ENCODE results near the gene HSCB. TPM values are rescaled to one million over a fixed set of nuclear protein-coding genes. Genes with fewer than 3 reads are reported as not detected.

Gene HSCB
- total and polyA plus RNA-seq, 9 of the 15 experiments (the other 6 are each of a cell fraction or from before 2014, with no cell fraction given) = 2.6 to 13.1 (median 8.6) TPM

GRCh38 chr22:28741785-28742561 lies at the start of gene HSCB, which contains the start of gene CHEK2 (continued):
- TF ChIP-seq ZNF232 (CRISPR knock-in tag; IDR thresholded peaks at IDR 0.05) (no peak), ZC3H11A (IDR thresholded peaks at IDR 0.05; ENCODE audit: low read depth, low read length) (no peak), CREM (IDR thresholded peaks at IDR 0.05; ENCODE audit: low read depth) (peak; percentile 90), LCOR (CRISPR knock-in tag; IDR thresholded peaks at IDR 0.05) (0 out of 2 replicates have a peak, but pooled peaks have one; percentile 58), ZC3H8 (IDR thresholded peaks at IDR 0.05) (no peak), CC2D1A (IDR thresholded peaks at IDR 0.05) (0 out of 2 replicates have a peak, but pooled peaks have one; percentile 32), SREBF1 (IDR thresholded peaks at IDR 0.05; ENCODE audit: borderline replicate concordance, low read depth, low read length) (peak; percentile 65; the same call in 1 of the 2 replicates), E2F6 (IDR thresholded peaks at IDR 0.05; ENCODE audit: borderline replicate concordance in 1 of 2, extremely low read depth in 1 of 2, insufficient read depth in 1 of 2, insufficient read length in 1 of 2, low read depth in 1 of 2, low read length in 1 of 2, poor library complexity in 1 of 2, severe bottlenecking in 1 of 2) (peak in 1 of 2 experiments; percentile 60), NR2C2 (CRISPR knock-in tag; IDR thresholded peaks at IDR 0.05) (no peak), NR2C2 (tag; IDR thresholded peaks at IDR 0.05) (peak; percentile 78), ZNF785 (CRISPR knock-in tag; IDR thresholded peaks at IDR 0.05) (no peak), GTF2E2 (tag; IDR thresholded peaks at IDR 0.05) (peak; percentile 30; the same call in 1 of the 2 replicates), SRSF7 (optimal IDR thresholded peaks at IDR 0.05; ENCODE audit: low read depth, low read length) (no peak), NEUROD1 (IDR thresholded peaks at IDR 0.05; ENCODE audit: borderline replicate concordance, low read depth, low read length, partially characterized antibody) (peak; percentile 80), CTBP1 (IDR thresholded peaks at IDR 0.05; ENCODE audit: borderline replicate concordance) (no peak; the same call in 1 of the 2 replicates), POLR2B (IDR thresholded peaks at IDR 0.05; ENCODE audit: low read depth, partially characterized antibody) (peak; percentile 63), CEBPB (tag; IDR thresholded peaks at IDR 0.05) (no peak), RNF2 (IDR thresholded peaks at IDR 0.05) (0 out of 2 replicates have a peak, but pooled peaks have one; percentile 41)
- TF ChIP-seq, protein P1, sequence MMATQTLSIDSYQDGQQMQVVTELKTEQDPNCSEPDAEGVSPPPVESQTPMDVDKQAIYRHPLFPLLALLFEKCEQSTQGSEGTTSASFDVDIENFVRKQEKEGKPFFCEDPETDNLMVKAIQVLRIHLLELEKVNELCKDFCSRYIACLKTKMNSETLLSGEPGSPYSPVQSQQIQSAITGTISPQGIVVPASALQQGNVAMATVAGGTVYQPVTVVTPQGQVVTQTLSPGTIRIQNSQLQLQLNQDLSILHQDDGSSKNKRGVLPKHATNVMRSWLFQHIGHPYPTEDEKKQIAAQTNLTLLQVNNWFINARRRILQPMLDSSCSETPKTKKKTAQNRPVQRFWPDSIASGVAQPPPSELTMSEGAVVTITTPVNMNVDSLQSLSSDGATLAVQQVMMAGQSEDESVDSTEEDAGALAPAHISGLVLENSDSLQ (IDR thresholded peaks at IDR 0.05) = peak; percentile 90
- TF ChIP-seq, protein P2, sequence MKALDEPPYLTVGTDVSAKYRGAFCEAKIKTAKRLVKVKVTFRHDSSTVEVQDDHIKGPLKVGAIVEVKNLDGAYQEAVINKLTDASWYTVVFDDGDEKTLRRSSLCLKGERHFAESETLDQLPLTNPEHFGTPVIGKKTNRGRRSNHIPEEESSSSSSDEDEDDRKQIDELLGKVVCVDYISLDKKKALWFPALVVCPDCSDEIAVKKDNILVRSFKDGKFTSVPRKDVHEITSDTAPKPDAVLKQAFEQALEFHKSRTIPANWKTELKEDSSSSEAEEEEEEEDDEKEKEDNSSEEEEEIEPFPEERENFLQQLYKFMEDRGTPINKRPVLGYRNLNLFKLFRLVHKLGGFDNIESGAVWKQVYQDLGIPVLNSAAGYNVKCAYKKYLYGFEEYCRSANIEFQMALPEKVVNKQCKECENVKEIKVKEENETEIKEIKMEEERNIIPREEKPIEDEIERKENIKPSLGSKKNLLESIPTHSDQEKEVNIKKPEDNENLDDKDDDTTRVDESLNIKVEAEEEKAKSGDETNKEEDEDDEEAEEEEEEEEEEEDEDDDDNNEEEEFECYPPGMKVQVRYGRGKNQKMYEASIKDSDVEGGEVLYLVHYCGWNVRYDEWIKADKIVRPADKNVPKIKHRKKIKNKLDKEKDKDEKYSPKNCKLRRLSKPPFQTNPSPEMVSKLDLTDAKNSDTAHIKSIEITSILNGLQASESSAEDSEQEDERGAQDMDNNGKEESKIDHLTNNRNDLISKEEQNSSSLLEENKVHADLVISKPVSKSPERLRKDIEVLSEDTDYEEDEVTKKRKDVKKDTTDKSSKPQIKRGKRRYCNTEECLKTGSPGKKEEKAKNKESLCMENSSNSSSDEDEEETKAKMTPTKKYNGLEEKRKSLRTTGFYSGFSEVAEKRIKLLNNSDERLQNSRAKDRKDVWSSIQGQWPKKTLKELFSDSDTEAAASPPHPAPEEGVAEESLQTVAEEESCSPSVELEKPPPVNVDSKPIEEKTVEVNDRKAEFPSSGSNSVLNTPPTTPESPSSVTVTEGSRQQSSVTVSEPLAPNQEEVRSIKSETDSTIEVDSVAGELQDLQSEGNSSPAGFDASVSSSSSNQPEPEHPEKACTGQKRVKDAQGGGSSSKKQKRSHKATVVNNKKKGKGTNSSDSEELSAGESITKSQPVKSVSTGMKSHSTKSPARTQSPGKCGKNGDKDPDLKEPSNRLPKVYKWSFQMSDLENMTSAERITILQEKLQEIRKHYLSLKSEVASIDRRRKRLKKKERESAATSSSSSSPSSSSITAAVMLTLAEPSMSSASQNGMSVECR (CRISPR knock-in tag; IDR thresholded peaks at IDR 0.05) = no peak

Data from K562 (cell line).